ENCODE data around the gene DNAJC27.
"Not testable (repeated sequence)": the region's sequence is repeated elsewhere in the genome, so short reads cannot be mapped to it uniquely, and the experiment has no call there.

DNAJC27 gene

GRCh38 chr2:24971536-24972314 lies at the start of gene DNAJC27:
DNAJC27 (minus strand) TSS chr2:24971955; CDS start chr2:24971904, 51 bp downstream.
- DNase-seq: peak; percentile 97

GRCh38 chr2:25018681-25019080 lies 46.9 kb upstream of the DNAJC27 start:
- DNase-seq: no peak

GRCh38 chr2:25014631-25015030 lies 42.9 kb upstream of the DNAJC27 start:
- no peak for DNase-seq

- DNase-seq: not testable (repeated sequence)
These were observed 39.6 kb upstream of the DNAJC27 start for GRCh38 chr2:25011342-25011741.

- DNase-seq: no peak
These were observed 38.2 kb upstream of the DNAJC27 start for GRCh38 chr2:25009954-25010353.

- no peak for DNase-seq
These were observed 30.3 kb upstream of the DNAJC27 start for GRCh38 chr2:25002066-25002465.

GRCh38 chr2:25001325-25001637 lies 29.5 kb upstream of the DNAJC27 start:
- no peak for DNase-seq

- no peak for DNase-seq
These were observed 29.0 kb upstream of the DNAJC27 start for GRCh38 chr2:25000503-25001324.

- no peak for DNase-seq
These were observed 28.3 kb upstream of the DNAJC27 start for GRCh38 chr2:25000036-25000435.

GRCh38 chr2:24999097-24999496 lies 27.3 kb upstream of the DNAJC27 start:
- DNase-seq: not testable (repeated sequence)

GRCh38 chr2:24994146-24994724 lies 22.5 kb upstream of the DNAJC27 start:
- DNase-seq: no peak

GRCh38 chr2:24993406-24994145 lies 21.8 kb upstream of the DNAJC27 start:
- DNase-seq: no peak

- DNase-seq: no peak
These were observed 14.6 kb upstream of the DNAJC27 start for GRCh38 chr2:24986372-24986771.

GRCh38 chr2:24985511-24985910 lies 13.8 kb upstream of the DNAJC27 start:
- DNase-seq: no peak

GRCh38 chr2:24984912-24985311 lies 13.2 kb upstream of the DNAJC27 start:
- DNase-seq: no peak

GRCh38 chr2:24981411-24982136 lies 9.8 kb upstream of the DNAJC27 start:
- no peak for DNase-seq

GRCh38 chr2:24978661-24979060 lies 6.9 kb upstream of the DNAJC27 start:
- DNase-seq: no peak

- DNase-seq: no peak
These were observed 5.9 kb upstream of the DNAJC27 start for GRCh38 chr2:24977631-24978030.

GRCh38 chr2:24973812-24974211 lies 2.1 kb upstream of the DNAJC27 start:
- no peak for DNase-seq

- peak; percentile 21 to 24 for DNase-seq
These were observed 683 bp upstream of the DNAJC27 start for GRCh38 chr2:24972315-24972961.

GRCh38 chr2:24971286-24971535 lies 544 bp downstream of the DNAJC27 start:
- DNase-seq: no peak
